ENCODE data around the gene TLCD1.
"Not testable (repeated sequence)": the region's sequence is repeated elsewhere in the genome, so short reads cannot be mapped to it uniquely, and the experiment has no call there.

The TLCD1 gene

GRCh38 chr17:28726627-28727491 lies 826 bp upstream of the TLCD1 start:
- DNase-seq = peak; percentile 67 to 86

- DNase-seq = no peak
Observed at GRCh38 chr17:28725660-28726225, 290 bp downstream of the TLCD1 start.

GRCh38 chr17:28725166-28725659 lies 820 bp downstream of the TLCD1 start:
- DNase-seq = no peak

- DNase-seq = no peak
Observed at GRCh38 chr17:28724500-28725165, 1.4 kb downstream of the TLCD1 start.

- not testable (repeated sequence) for DNase-seq
Observed at GRCh38 chr17:28723836-28724499, 2.1 kb downstream of the TLCD1 start.

GRCh38 chr17:28723159-28723835 lies 2.7 kb downstream of the TLCD1 start:
- no peak for DNase-seq

- no peak for DNase-seq
Observed at GRCh38 chr17:28722417-28723158, 3.4 kb downstream of the TLCD1 start.

- DNase-seq = not testable (repeated sequence)
Observed at GRCh38 chr17:28720997-28721329, 5.1 kb downstream of the TLCD1 start.

- DNase-seq = no peak
Observed at GRCh38 chr17:28720247-28720996, 5.6 kb downstream of the TLCD1 start.

- no peak for DNase-seq
Observed at GRCh38 chr17:28719021-28719433, 7.0 kb downstream of the TLCD1 start.

GRCh38 chr17:28718333-28719020 lies 7.6 kb downstream of the TLCD1 start:
- DNase-seq = no peak

GRCh38 chr17:28717578-28718332 lies 8.3 kb downstream of the TLCD1 start, which contains the start of gene RAB34:
Gene RAB34, minus strand, starts transcription at chr17:28717868. Its CDS starts 602 bp downstream, at chr17:28717266.
- peak; percentile 47 to 77 for DNase-seq

GRCh38 chr17:28716740-28717577 lies 9.1 kb downstream of the TLCD1 start:
- no peak for DNase-seq

- no peak for DNase-seq
Observed at GRCh38 chr17:28715217-28715616, 10.8 kb downstream of the TLCD1 start.

- DNase-seq = no peak
Observed at GRCh38 chr17:28714281-28714680, 11.8 kb downstream of the TLCD1 start.

- no peak for DNase-seq
Observed at GRCh38 chr17:28712705-28713415, 13.2 kb downstream of the TLCD1 start.

GRCh38 chr17:28712032-28712704 lies 13.9 kb downstream of the TLCD1 start:
- DNase-seq = peak; percentile 46 to 67

GRCh38 chr17:28711723-28712031 lies 14.4 kb downstream of the TLCD1 start, which contains the start of gene PROCA1:
Gene PROCA1, minus strand, starts transcription at chr17:28711888. Its CDS starts 228 bp downstream, at chr17:28711660.
- DNase-seq = no peak

Measured in bone marrow (tissue), 2 donors.